HepG2 (cell line): Measurements from ENCODE around the gene S100A16.

Experiments used
- ATF5 ChIP-seq: sonication (generic); formaldehyde crosslinking; IDR thresholded peaks from 2 replicates; pipeline ENCODE4 v1.4.0; 2020; ENCODE audit warnings: mild to moderate bottlenecking, low read depth, missing genetic modification reagents
- HMGXB4 ChIP-seq, 2 experiments: sonication (generic) in 1 of 2; formaldehyde crosslinking in 1 of 2; IDR thresholded peaks; 2 replicates each; pipeline versions ENCODE4 v1.4.0 to v1.6.1; 2018 to 2020; ENCODE audit warnings: missing genetic modification reagents in 2 of 2, borderline replicate concordance in 1 of 2, low read depth in 1 of 2, mild to moderate bottlenecking in 1 of 2, missing biosample characterization in 1 of 2
- MAFK ChIP-seq, 2 experiments: IDR thresholded peaks in 1 of 2; conservative IDR thresholded peaks in 1 of 2; 2 replicates each; pipeline ENCODE4 v1.6.1; 2011; ENCODE audit warnings: improper control_type of control experiment in 2 of 2, low read length in 2 of 2
- MTERF4 ChIP-seq: sonication (generic); formaldehyde crosslinking; IDR thresholded peaks from 2 replicates; pipeline ENCODE4 v1.8.0; 2023; ENCODE audit warnings: mild to moderate bottlenecking, missing genetic modification reagents
- NRL ChIP-seq: sonication (generic); formaldehyde crosslinking; IDR thresholded peaks from 2 replicates; pipeline ENCODE4 v1.5.0; 2020; ENCODE audit warnings: missing genetic modification reagents, mild to moderate bottlenecking, moderate library complexity, borderline replicate concordance
- POLR2A ChIP-seq, 2 experiments: IDR thresholded peaks; 2 replicates each; pipeline ENCODE4 v1.6.1; 2011; ENCODE audit warnings: low read depth in 2 of 2, low read length in 2 of 2, mild to moderate bottlenecking in 1 of 2, moderate library complexity in 1 of 2; ENCODE audit not compliant: insufficient read depth in 1 of 2
- SUZ12 ChIP-seq: fragments of 150-350 bp; IDR thresholded peaks from 2 replicates; pipeline ENCODE4 v1.6.1; 2014; ENCODE audit warnings: low read depth, low read length
- ZFP37 ChIP-seq: sonication (generic); formaldehyde crosslinking; IDR thresholded peaks from 2 replicates; pipeline ENCODE4 v1.4.0; 2020; ENCODE audit warnings: missing genetic modification reagents, borderline replicate concordance
- ZNF274 ChIP-seq: sonication (generic); formaldehyde crosslinking; IDR thresholded peaks from 2 replicates; pipeline ENCODE4 v1.5.1; 2020; ENCODE audit warnings: mild to moderate bottlenecking, missing genetic modification reagents
- ZNF660 ChIP-seq: sonication (generic); formaldehyde crosslinking; IDR thresholded peaks from 2 replicates; pipeline ENCODE4 v1.5.1; 2020; ENCODE audit warnings: mild to moderate bottlenecking, low read depth, missing genetic modification reagents, borderline replicate concordance

- TF ChIP-seq ZNF660, result no peak
- TF ChIP-seq HMGXB4 (CRISPR knock-in tag; IDR thresholded peaks at IDR 0.05; ENCODE audit: borderline replicate concordance in 1 of 2, low read depth in 1 of 2), result no peak; a peak in 2 of 4 replicates
- TF ChIP-seq MAFK (conservative IDR thresholded peaks at IDR 0.05 in 1 of 2, IDR thresholded peaks at IDR 0.05 in 1 of 2; ENCODE audit: low read length in 2 of 2), result no peak
- TF ChIP-seq ATF5 (CRISPR knock-in tag), result no peak
- no peak for TF ChIP-seq SUZ12
- TF ChIP-seq MTERF4 (CRISPR knock-in tag), result no peak
- 0 out of 2 replicates have a peak, but pooled peaks have one; percentile 24 for TF ChIP-seq ZNF274 (CRISPR knock-in tag)
- peak; percentile 18 to 75; a peak in 2 of 4 replicates for TF ChIP-seq POLR2A (IDR thresholded peaks at IDR 0.05; ENCODE audit: insufficient read depth in 1 of 2, low read depth in 2 of 2, low read length in 2 of 2)
- TF ChIP-seq ZFP37 (CRISPR knock-in tag), result no peak
- TF ChIP-seq NRL (CRISPR knock-in tag), result 0 out of 2 replicates have a peak, but pooled peaks have one; percentile 35
Observed at GRCh38 chr1:153612755-153613331, at the start of gene S100A16.
